GM21619 (cell line): Measurements from ENCODE around the gene KCNJ15.

Experiments used
- ATAC-seq: cut with Tn5 transposase; IDR thresholded peaks from one replicate; pipeline ENCODE4 v1.9.1; 2021; ENCODE audit not compliant: unreplicated experiment

The KCNJ15 gene

GRCh38 chr21:38267991-38268863, 11.4 kb downstream of the KCNJ15 start:
- no peak for ATAC-seq

GRCh38 chr21:38268864-38269575, 12.2 kb downstream of the KCNJ15 start:
- no peak for ATAC-seq

DNA sequence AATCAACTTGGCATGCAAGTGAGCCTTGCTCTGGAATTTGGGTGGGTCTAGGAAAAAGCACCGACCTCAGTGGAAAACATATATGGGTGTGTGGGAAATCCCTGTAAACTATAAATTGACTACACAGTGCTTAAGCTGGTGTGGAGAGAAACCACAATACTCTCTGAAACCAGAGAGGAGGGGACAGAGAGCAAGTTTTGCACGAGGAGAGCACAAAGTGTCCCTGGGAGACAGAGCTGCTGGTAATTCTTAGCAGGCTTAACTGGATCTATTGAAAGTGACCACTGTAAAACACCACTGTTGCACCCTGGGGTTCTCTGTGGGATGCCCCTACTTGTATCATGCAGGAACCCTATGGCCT, 12.8 kb downstream of the KCNJ15 start:
- ATAC-seq: peak; percentile 78

- ATAC-seq: no peak
Measured at GRCh38 chr21:38272215-38272614, 15.4 kb downstream of the KCNJ15 start.

DNA sequence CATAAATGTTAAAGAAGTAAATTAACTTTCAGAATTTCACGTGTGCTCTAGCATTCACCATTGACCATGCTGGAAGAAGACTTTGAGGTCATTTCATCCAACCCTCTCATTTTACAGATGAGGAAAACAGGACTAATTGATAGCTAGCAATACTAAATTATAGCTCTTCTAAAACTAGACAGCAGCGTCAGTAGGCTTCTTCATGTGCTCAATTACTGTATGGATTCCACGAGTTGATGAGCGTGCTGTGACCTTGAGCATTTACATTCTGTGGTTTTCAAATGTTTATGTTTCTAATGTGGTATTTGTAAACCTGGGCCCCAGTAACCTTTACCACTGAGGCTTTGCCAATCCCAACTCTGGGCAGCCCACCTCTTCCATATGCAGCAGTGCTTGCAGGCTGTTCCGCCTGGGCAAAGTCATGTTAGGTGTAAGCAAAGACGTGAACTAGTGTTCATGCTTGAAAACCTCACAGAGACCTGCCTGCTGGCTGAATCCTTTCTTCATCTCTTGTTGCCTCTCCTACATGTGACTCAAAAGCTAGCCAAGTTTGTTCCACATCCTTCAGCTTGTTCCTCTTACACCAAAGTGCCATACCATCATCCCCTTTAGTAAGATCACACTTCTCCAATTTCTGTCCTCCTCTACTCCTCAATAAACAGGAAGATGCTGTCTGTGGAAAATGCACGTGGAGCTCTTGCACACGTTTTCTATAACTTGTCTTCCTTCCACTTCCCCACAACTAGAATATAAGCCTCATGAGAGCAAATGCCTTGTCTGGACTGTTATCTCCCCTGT, 17.2 kb downstream of the KCNJ15 start:
- ATAC-seq: no peak

GRCh38 chr21:38277501-38278131, 20.8 kb downstream of the KCNJ15 start:
- no peak for ATAC-seq

DNA sequence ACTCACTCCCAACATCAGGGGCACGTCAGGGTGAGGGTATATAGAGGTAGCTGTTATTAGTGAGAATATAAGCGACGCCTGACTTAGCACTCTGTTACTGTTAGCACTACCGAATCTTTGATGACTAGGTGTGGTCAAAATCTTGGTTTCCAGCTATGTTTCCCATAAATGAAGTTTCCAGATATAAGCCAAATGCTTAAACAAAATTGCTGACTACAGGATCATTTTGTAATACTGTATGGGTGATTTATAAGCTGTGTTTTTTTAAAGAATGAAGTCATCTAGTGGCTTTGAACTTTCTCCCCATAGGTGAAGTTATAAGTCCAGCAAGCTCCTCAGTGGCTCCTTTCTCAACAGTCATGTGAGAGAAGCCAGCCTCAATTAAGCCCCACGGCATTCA, 23.7 kb downstream of the KCNJ15 start:
- ATAC-seq: no peak

DNA sequence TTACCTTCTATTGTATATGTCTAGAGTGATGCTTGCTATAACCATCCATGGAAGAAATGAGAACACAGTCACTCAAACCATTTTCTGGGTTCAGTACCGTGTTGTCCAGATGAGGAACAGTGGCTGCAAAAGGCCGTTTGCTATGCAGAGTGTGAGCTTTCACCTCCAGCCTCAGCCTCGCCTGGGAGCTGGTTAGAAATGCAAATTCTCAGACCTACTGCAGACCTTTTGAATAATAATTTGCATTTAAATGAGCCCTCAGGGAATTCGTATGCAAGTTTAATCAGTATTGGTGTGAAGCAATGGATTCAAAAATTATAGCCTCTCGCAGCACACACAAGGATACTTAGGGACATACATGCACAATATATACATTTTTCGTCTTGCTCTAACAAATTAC, 24.1 kb downstream of the KCNJ15 start:
- ATAC-seq: no peak

GRCh38 chr21:38282921-38283320, 26.1 kb downstream of the KCNJ15 start:
- ATAC-seq: no peak

GRCh38 chr21:38284216-38284615, 27.4 kb downstream of the KCNJ15 start:
- ATAC-seq: no peak

GRCh38 chr21:38286739-38287471, 30.1 kb downstream of the KCNJ15 start:
- ATAC-seq: no peak

DNA sequence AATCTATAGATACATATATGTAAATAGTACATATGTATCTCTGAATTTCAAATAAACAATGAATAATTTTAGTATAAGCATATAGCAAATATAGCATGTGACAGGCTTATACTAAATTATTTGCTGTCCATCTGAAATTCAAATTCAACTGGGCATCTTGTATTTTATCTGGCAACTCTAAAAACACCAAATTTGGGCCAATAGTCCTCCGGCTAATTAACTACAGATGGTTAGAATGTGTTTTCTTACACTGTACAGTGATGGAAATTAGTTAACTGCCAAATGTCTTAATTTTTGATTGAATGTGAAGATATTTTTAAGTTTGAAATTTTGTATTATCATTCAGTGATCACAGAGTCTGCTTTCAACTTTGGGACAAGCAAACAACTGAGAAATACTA, 30.7 kb downstream of the KCNJ15 start:
- no peak for ATAC-seq

DNA sequence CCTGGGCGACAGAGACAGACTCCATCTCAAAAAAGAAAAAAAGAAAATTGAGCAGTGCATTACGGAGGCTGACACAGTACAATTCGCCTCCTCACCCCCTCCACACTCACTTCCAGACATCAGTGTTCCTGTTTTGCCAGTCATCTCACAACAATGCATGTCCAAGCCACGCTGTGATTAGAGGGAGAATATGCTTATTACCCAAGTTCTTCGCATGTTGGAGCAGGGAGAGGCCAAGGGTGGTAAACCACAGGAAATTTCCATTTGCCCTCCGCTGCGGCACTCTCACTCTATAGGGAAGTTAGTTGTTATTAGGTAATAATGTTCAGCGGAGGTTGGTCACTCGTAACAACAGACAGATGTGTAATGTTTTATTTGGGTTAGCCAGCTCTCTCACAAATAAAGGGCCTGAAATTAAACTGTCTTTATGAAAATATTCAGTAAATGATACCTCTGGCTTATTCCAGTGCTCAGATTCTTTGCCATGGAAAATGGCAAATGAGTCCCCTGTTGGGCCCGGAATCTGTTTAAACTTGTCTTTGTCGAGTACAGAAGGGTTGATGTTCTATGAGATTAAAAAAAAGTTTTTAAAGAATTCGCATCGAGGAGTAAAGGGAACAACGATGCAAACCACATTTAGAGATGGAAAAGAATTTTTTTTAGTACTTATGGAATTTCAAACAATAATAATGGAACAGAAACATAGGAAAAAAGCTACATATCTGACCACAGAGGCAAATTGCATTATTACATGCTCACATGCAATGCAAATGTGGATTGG, 33.1 kb downstream of the KCNJ15 start:
- ATAC-seq: no peak

- no peak for ATAC-seq
Measured at GRCh38 chr21:38290809-38291208, 34.0 kb downstream of the KCNJ15 start.

DNA sequence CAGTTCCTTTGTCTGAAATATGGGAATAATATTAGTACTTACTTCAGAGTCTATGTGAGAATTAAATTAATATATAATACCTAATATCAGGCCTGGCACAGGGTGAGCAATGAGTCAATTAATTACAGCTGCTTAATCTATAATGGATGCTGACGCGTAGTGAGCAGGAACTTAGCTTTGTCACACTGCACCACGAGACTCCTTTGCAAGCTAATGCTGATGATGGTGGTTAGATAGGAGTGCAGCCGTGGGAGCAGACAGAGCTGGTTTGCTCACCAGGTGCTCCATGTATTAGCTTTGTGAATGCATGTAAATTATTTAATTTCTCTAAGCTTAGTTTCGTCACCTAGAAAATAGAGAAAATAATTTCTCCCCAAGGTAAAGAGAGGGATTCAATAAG, 35.1 kb downstream of the KCNJ15 start:
- ATAC-seq: no peak

DNA sequence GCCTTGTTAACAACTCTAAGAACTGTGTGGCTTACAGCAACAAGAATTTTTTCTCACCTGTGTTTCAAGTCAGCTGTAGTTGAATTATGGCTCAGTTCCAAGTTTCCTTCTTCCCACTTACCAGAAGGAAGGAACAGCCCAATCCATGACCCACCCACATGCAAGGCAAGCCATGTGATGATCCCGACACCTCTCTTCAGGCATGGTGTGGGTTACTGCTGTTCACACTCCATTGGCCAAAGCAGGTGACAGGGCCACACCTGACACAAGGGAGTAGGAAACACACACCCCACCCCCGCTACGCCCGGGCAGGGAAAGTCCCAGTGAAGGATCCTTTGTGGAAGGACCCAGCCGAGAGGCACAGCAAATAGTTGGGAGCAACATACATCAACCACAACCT, 36.3 kb downstream of the KCNJ15 start:
- no peak for ATAC-seq

GRCh38 chr21:38293765-38294164, 37.0 kb downstream of the KCNJ15 start:
- ATAC-seq: no peak

- no peak for ATAC-seq
Measured at GRCh38 chr21:38294609-38295008, 37.8 kb downstream of the KCNJ15 start.

- ATAC-seq: no peak
Measured at GRCh38 chr21:38295997-38296764, 39.4 kb downstream of the KCNJ15 start.
